HepG2 (cell line): ENCODE data around the gene SLC7A6OS. TPM values are rescaled to one million over a fixed set of nuclear protein-coding genes. Genes with fewer than 3 reads are reported as not detected.

ENCODE experiments used
- CBX2 ChIP-seq, 2 experiments: fragments of 200-600 bp in 1 of 2; sonication (generic); formaldehyde crosslinking in 1 of 2; IDR thresholded peaks; 2 replicates each; pipeline versions ENCODE4 v1.7.0 to v1.8.1; 2018 to 2022; ENCODE audit warnings: low read depth in 2 of 2, low read length in 1 of 2, mild to moderate bottlenecking in 1 of 2, missing genetic modification reagents in 1 of 2
- GATAD1 ChIP-seq: IDR thresholded peaks from 2 replicates; pipeline ENCODE4 v1.6.1; 2016; ENCODE audit warnings: missing genetic modification reagents, missing compliant biosample characterization
- GFI1 ChIP-seq: sonication (generic); formaldehyde crosslinking; IDR thresholded peaks from 2 replicates; pipeline ENCODE4 v1.5.0; 2020; ENCODE audit warnings: missing genetic modification reagents, mild to moderate bottlenecking, borderline replicate concordance
- HMGA1 ChIP-seq: sonication (generic); formaldehyde crosslinking; conservative IDR thresholded peaks from 2 replicates; pipeline ENCODE4 v1.4.0; 2020; ENCODE audit warnings: missing genetic modification reagents
- PBX3 ChIP-seq: sonication (generic); formaldehyde crosslinking; IDR thresholded peaks from 2 replicates; pipeline ENCODE4 v1.8.1; 2023; ENCODE audit warnings: missing genetic modification reagents, inconsistent platforms, borderline replicate concordance
- SP140L ChIP-seq: sonication (generic); formaldehyde crosslinking; IDR thresholded peaks from 2 replicates; pipeline ENCODE4 v1.4.0; 2020; ENCODE audit warnings: missing genetic modification reagents, borderline replicate concordance
- SP5 ChIP-seq: IDR thresholded peaks from 2 replicates; pipeline ENCODE4 v1.6.1; 2016; ENCODE audit warnings: low read depth, borderline replicate concordance
- TOE1 ChIP-seq: sonication (generic); formaldehyde crosslinking; IDR thresholded peaks from 2 replicates; pipeline ENCODE4 v1.4.0; 2020; ENCODE audit warnings: mild to moderate bottlenecking, missing genetic modification reagents
- ZBTB26 ChIP-seq: IDR thresholded peaks from 2 replicates; pipeline ENCODE4 v1.6.1; 2016; ENCODE audit warnings: missing compliant biosample characterization, missing genetic modification reagents, borderline replicate concordance
- ZNF138 ChIP-seq: sonication (generic); formaldehyde crosslinking; IDR thresholded peaks from 2 replicates; pipeline ENCODE4 v1.5.0; 2020; ENCODE audit warnings: mild to moderate bottlenecking, low read depth, missing genetic modification reagents
- polyA plus RNA-seq, 8 experiments: library from polyadenylated mRNA; depleted of rRNA in 3 of 8; stranded (reverse) in 7 of 8; unstranded in 1 of 8; fragments of >200 nt; fragmentation: Illumina TruSeq in 4 of 8; extraction: Trizol in 4 of 8; gene quantifications; 2 replicates each; pipeline versions ENCODE4 v1.2.1 to v1.2.3, GENCODE V29; 2011 to 2016; ENCODE audit warnings: low read depth in 4 of 8, missing spikeins in 1 of 8, mixed read lengths in 1 of 8; ENCODE audit not compliant: insufficient read depth in 1 of 8
- total RNA-seq, 5 experiments: library from RNA; depleted of rRNA; stranded (reverse); fragments of >200 nt; fragmentation: Illumina TruSeq; extraction: Trizol; gene quantifications; 2 replicates each; pipeline ENCODE4 v1.2.3, GENCODE V29; 2016; ENCODE audit warnings: low read depth in 1 of 5
- TF ChIP-seq, protein P1 (sequence below), 2 experiments: sonication (generic) in 1 of 2; formaldehyde crosslinking in 1 of 2; IDR thresholded peaks; 2 replicates each; pipeline versions ENCODE4 v1.6.1 to v1.9.0; 2014 to 2022; ENCODE audit warnings: antibody characterized with exemption in 1 of 2, borderline replicate concordance in 1 of 2, inconsistent platforms in 1 of 2, low read depth in 1 of 2, missing genetic modification reagents in 1 of 2
- TF ChIP-seq, protein P2 (sequence below): sonication (generic); formaldehyde crosslinking; IDR thresholded peaks from 2 replicates; pipeline ENCODE4 v1.4.0; 2020; ENCODE audit warnings: missing genetic modification reagents

The SLC7A6OS gene
- total and polyA plus RNA-seq, 2 of the 13 experiments (the other 11 are each of a cell fraction or from before 2014, with no cell fraction given), result 11.2 to 21.5 TPM

DNA sequence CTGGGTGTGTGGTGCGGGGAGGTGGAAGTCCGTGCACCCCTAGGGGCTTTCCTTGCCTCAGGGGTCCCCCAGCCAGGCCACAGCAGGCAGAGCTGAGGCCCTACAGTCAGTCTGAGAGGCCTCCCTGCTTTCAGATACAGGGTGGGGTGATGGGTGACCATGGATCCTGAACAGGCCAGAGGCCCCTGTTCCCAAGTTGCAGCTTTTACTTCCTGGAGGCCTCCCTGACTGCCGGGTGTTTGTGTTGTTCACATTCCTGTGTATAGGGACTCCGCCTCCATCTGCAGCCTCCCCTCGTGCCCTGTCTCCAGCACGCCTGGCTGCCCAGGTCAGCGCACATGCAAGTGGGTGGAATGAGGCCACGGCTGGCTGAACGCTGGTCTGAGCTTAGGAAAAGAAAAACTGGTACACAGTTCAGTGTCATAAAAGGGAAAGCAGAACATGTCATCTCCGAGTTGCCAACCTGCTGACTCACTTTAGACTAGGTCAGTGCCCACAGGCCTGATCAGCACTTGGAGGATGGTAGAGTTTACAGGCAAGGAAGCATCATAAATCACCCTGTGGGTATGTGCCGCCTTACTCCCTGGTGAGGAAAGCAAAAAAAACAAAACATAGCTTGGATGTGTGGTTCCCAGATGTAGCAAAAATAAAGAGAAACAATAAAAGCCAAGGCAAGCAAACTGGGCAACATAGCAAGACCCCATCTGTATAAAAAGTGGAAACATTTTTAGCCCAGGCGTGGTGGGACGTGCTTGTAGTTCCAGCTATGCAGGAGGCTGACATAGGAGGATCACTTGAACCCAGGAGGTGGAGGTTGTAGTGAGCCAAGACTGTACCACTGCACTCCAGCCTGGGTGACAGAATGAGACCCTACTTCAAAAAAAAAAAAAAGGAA, 52.6 kb downstream of the SLC7A6OS start (continued):
- TF ChIP-seq, protein P1, sequence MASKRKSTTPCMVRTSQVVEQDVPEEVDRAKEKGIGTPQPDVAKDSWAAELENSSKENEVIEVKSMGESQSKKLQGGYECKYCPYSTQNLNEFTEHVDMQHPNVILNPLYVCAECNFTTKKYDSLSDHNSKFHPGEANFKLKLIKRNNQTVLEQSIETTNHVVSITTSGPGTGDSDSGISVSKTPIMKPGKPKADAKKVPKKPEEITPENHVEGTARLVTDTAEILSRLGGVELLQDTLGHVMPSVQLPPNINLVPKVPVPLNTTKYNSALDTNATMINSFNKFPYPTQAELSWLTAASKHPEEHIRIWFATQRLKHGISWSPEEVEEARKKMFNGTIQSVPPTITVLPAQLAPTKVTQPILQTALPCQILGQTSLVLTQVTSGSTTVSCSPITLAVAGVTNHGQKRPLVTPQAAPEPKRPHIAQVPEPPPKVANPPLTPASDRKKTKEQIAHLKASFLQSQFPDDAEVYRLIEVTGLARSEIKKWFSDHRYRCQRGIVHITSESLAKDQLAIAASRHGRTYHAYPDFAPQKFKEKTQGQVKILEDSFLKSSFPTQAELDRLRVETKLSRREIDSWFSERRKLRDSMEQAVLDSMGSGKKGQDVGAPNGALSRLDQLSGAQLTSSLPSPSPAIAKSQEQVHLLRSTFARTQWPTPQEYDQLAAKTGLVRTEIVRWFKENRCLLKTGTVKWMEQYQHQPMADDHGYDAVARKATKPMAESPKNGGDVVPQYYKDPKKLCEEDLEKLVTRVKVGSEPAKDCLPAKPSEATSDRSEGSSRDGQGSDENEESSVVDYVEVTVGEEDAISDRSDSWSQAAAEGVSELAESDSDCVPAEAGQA (IDR thresholded peaks at IDR 0.05; ENCODE audit: low read depth), result peak; percentile 65
- TF ChIP-seq, protein P1 (CRISPR knock-in tag; IDR thresholded peaks at IDR 0.05; ENCODE audit: borderline replicate concordance), result no peak
- TF ChIP-seq CBX2 (IDR thresholded peaks at IDR 0.05; ENCODE audit: low read depth, low read length) (no peak), CBX2 (CRISPR knock-in tag; IDR thresholded peaks at IDR 0.05; ENCODE audit: low read depth) (no peak), GFI1 (peak; percentile 61), SP5 (CRISPR knock-in tag) (peak; percentile 100), SP140L (CRISPR knock-in tag) (no peak), ZBTB26 (CRISPR knock-in tag) (peak; percentile 81), TOE1 (CRISPR knock-in tag) (no peak), ZNF138 (CRISPR knock-in tag) (no peak), GATAD1 (CRISPR knock-in tag) (peak; percentile 72), HMGA1 (CRISPR knock-in tag) (no peak), PBX3 (CRISPR knock-in tag) (no peak)
- TF ChIP-seq, protein P2, sequence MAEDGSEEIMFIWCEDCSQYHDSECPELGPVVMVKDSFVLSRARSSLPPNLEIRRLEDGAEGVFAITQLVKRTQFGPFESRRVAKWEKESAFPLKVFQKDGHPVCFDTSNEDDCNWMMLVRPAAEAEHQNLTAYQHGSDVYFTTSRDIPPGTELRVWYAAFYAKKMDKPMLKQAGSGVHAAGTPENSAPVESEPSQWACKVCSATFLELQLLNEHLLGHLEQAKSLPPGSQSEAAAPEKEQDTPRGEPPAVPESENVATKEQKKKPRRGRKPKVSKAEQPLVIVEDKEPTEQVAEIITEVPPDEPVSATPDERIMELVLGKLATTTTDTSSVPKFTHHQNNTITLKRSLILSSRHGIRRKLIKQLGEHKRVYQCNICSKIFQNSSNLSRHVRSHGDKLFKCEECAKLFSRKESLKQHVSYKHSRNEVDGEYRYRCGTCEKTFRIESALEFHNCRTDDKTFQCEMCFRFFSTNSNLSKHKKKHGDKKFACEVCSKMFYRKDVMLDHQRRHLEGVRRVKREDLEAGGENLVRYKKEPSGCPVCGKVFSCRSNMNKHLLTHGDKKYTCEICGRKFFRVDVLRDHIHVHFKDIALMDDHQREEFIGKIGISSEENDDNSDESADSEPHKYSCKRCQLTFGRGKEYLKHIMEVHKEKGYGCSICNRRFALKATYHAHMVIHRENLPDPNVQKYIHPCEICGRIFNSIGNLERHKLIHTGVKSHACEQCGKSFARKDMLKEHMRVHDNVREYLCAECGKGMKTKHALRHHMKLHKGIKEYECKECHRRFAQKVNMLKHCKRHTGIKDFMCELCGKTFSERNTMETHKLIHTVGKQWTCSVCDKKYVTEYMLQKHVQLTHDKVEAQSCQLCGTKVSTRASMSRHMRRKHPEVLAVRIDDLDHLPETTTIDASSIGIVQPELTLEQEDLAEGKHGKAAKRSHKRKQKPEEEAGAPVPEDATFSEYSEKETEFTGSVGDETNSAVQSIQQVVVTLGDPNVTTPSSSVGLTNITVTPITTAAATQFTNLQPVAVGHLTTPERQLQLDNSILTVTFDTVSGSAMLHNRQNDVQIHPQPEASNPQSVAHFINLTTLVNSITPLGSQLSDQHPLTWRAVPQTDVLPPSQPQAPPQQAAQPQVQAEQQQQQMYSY (CRISPR knock-in tag), result peak; percentile 81
